GM21825 (cell line): Measurements from ENCODE around the gene ZBTB47.

ENCODE experiments used
- ATAC-seq: cut with Tn5 transposase; IDR thresholded peaks from one replicate; pipeline ENCODE4 v1.9.1; 2021; ENCODE audit warnings: mild to moderate bottlenecking, moderate library complexity; ENCODE audit not compliant: unreplicated experiment

Gene ZBTB47

DNA sequence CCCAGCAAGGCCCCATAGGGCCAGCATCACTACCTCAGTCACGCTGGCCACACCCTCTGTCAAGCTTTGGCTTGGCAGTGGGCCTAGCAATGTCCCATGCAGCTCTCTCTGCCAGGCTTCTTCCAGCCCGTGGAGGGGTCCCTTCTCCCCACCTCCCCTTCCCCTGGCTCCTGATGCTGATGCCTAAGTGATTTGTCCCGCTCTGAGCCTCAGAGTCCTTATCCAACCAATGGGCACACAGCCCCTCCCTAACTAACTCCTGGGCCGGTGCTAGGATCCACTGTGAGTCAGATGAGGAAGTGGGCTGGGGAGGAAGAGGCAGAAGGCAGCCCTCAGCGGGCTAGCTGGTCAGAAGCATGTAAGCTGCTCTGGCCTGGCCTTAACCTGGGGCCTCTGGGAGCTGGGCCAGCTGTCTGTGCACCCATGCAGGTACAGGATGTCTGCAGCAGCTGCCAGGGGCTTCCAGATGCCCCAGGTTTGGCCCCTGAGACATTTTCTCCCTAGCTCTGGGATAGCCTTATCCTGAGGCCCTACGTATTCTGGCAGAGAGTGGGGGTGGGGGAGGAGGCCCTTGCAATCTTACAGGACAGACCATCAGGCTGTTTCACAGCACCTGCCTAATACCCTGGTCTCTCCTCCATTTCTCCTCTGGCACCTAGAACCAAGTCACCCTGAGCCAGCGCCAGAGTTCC, 740 bp upstream of the ZBTB47 start:
- ATAC-seq: peak; percentile 70

- ATAC-seq: no peak
These were observed 266 bp upstream of the ZBTB47 start for GRCh38 chr3:42653303-42653559.

GRCh38 chr3:42654331-42655201, 1.1 kb downstream of the ZBTB47 start:
- no peak for ATAC-seq

DNA sequence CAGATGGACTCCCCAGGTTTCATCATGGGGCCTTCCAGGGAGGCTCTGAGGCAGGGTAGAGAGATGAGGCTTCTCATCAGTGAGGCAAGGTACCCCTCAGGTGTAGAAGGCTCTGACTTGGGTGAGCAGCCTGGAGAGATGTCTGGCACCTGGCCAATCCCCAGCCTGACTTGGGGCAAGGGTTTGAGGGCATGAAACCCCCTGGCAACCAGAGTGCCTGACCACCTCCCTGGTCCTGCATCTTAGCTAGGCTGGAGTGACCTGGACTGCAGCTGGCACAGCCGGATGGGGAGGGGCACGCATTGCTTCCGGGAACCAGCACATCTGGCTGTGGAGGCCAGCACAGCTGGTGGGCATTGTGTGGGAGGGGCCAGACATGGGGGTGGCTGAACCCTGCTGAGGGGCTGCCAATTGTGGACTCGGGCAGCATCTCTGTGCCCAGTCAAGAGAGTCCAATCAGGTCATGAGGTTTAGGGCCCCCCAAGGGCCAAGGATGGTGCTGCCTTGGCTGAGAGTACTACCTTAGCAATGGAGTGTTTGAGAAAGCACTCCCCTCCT, 1.9 kb downstream of the ZBTB47 start:
- no peak for ATAC-seq

- ATAC-seq: no peak
These were observed 2.6 kb downstream of the ZBTB47 start for GRCh38 chr3:42655980-42656679.

- ATAC-seq: no peak
These were observed 3.4 kb downstream of the ZBTB47 start for GRCh38 chr3:42656680-42657610.

- no peak for ATAC-seq
These were observed 4.2 kb downstream of the ZBTB47 start for GRCh38 chr3:42657675-42658074.

DNA sequence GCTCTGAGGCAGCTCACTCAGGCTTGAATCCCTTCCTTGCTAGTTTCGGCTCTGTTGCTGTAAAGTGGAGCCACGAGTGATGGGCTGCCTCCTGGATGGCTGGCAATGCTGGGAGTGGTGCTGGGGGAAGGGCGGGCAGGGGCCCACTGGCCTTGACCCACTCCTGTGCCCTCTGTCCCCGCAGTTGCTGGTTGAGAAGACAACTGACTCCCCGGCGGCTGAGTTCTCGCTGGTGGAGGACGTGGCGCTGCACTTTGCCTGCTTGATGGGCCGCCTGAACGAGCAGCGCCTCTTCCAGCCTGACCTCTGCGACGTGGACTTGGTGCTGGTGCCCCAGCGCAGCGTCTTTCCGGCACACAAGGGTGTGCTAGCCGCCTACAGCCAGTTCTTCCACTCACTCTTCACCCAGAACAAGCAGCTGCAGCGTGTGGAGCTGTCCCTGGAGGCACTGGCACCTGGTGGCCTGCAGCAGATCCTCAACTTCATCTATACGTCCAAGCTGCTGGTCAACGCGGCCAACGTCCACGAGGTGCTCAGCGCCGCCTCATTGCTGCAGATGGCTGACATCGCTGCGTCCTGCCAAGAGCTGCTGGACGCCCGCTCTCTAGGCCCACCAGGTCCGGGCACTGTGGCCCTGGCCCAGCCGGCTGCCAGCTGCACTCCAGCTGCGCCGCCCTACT, 4.7 kb downstream of the ZBTB47 start:
- ATAC-seq: no peak

GRCh38 chr3:42658771-42659390, 5.4 kb downstream of the ZBTB47 start:
- ATAC-seq: no peak

GRCh38 chr3:42659451-42660130, 6.1 kb downstream of the ZBTB47 start:
- ATAC-seq: no peak

- ATAC-seq: no peak
These were observed 6.7 kb downstream of the ZBTB47 start for GRCh38 chr3:42660131-42660715.

DNA sequence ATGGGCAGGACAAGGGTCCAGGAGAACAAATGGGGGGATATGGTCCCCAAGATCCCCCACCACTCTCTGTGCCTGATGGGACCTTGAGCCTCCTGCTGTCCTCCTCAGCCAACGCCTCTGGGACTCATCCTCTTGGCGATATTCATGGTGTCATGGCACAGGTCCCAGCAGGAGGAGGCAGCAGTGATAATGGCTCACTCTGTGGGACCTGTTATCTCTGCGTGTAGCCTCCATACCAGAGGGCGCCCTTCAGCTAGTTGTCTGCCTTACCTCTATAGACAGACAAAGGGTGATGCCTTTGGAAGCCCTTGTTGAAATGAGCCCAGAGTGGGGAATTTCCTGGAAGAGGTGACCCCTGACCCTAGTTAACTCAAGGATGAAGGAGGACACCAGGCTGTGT, 7.4 kb downstream of the ZBTB47 start:
- ATAC-seq: no peak

DNA sequence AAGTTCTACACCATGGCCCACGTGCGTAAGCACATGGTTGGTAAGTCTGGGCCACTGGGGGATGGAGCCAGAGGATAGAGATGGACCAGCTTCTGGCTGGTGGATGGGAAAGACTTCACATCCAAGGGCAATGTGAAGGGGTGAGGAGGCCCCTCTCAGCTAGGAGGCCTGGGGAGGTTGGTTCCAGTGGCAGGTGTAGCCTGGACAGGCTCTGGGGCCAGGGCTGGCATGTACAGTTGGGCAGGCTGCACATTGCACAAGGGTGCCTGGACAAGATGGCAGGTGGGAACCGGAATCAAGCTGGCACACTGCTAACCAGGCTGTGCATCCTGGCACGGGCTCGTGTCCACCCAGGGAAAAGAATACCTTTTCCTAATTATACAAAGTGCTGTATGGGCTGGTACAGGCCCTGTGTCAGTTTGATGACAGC, 8.1 kb downstream of the ZBTB47 start:
- no peak for ATAC-seq

DNA sequence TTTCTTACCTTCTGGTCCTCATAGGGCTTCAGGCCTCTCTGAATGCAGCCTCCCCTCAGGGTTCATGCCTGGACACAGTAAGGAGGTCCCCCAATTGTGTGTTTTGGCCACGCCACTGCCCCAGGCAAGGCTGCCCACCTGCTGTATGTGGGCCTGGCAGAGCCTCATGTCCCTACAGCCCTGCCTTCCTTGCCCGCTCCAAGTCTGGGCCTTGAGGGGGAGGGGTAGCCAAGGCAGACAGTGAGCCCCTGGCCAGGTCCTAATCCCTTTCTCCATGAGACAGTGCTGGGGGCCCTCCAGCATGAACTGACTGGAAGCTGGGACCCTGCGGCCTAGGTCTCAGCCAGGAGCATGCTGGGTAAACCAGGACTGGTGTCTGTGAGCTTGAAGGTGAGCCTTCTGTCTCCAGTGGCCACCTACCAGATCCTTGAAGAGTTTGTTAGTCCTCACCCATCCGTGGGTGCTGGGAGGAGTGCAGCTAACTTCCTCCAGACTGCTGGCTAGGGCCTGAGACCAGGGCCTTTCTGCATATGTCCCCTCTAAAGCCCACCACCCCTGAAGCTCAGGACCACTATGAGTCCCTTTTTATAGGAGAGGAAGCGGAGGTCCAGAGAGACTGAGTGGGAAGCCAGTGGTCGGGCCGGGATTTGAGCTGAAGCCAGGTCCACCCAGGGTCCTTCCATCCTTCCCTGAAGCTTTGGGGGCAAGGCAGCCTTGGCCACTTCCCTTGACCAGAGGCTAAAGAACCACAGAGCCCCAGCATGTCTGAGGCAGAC, 8.7 kb downstream of the ZBTB47 start:
- ATAC-seq: no peak

GRCh38 chr3:42662813-42663535, 9.5 kb downstream of the ZBTB47 start:
- no peak for ATAC-seq

- no peak for ATAC-seq
These were observed 10.3 kb downstream of the ZBTB47 start for GRCh38 chr3:42663581-42664437.
